Measurements from ENCODE around the gene PNPLA2.

The PNPLA2 gene

GRCh38 chr11:772429-773390 lies 46.0 kb upstream of the PNPLA2 start:
- no peak overlapping the region for H3K9ac ChIP-seq
- no peaks in the 10 kb centered on the region for H3K4me1 ChIP-seq
- no peak overlapping the region for H3K27ac ChIP-seq
- peaks cover 4% of the 10 kb centered on the region for H3K79me2 ChIP-seq
- H3K36me3 ChIP-seq (ENCODE audit: control insufficient read depth, insufficient read depth, low read length) = no peaks in the 10 kb centered on the region
- no peaks in the 10 kb centered on the region for H3K27me3 ChIP-seq (ENCODE audit: control insufficient read depth, insufficient read depth, low read length)
- no peak for TF ChIP-seq CTCF (IDR thresholded peaks at IDR 0.05)
- H3K4me2 ChIP-seq (ENCODE audit: low read length) = no peak overlapping the region
- no peak overlapping the region for H2AFZ ChIP-seq
- no peak overlapping the region for H3K4me3 ChIP-seq (ENCODE audit: low read depth, low read length)
- H3K9me3 ChIP-seq (ENCODE audit: control insufficient read depth, low read length) = no peaks in the 10 kb centered on the region

GRCh38 chr11:773425-773824 lies 45.3 kb upstream of the PNPLA2 start:
- Histone ChIP-seq H3K27me3 (ENCODE audit: control insufficient read depth, insufficient read depth, low read length) (no peaks in the 10 kb centered on the region), H3K9me3 (ENCODE audit: control insufficient read depth, low read length) (no peaks in the 10 kb centered on the region), H2AFZ (no peak overlapping the region), H3K27ac (no peak overlapping the region), H3K36me3 (ENCODE audit: control insufficient read depth, insufficient read depth, low read length) (no peaks in the 10 kb centered on the region), H3K4me3 (ENCODE audit: low read depth, low read length) (no peak overlapping the region), H3K79me2 (peaks cover 4% of the 10 kb centered on the region), H3K4me1 (no peaks in the 10 kb centered on the region), H3K4me2 (ENCODE audit: low read length) (no peak overlapping the region), H3K9ac (no peak overlapping the region)
- TF ChIP-seq CTCF (IDR thresholded peaks at IDR 0.05) = no peak

GRCh38 chr11:773830-774229 lies 44.9 kb upstream of the PNPLA2 start:
- TF ChIP-seq CTCF (IDR thresholded peaks at IDR 0.05) = no peak
- H2AFZ ChIP-seq = no peak overlapping the region
- H3K4me2 ChIP-seq (ENCODE audit: low read length) = no peak overlapping the region
- no peaks in the 10 kb centered on the region for H3K27me3 ChIP-seq (ENCODE audit: control insufficient read depth, insufficient read depth, low read length)
- H3K36me3 ChIP-seq (ENCODE audit: control insufficient read depth, insufficient read depth, low read length) = no peaks in the 10 kb centered on the region
- no peak overlapping the region for H3K27ac ChIP-seq
- no peak overlapping the region for H3K4me3 ChIP-seq (ENCODE audit: low read depth, low read length)
- peaks cover 4% of the 10 kb centered on the region for H3K79me2 ChIP-seq
- H3K9me3 ChIP-seq (ENCODE audit: control insufficient read depth, low read length) = no peaks in the 10 kb centered on the region
- H3K9ac ChIP-seq = no peak overlapping the region
- H3K4me1 ChIP-seq = no peaks in the 10 kb centered on the region

GRCh38 chr11:774873-775592 lies 43.7 kb upstream of the PNPLA2 start:
- Histone ChIP-seq H3K9me3 (ENCODE audit: control insufficient read depth, low read length) (no peaks in the 10 kb centered on the region), H3K27ac (no peak overlapping the region), H2AFZ (no peak overlapping the region), H3K4me3 (ENCODE audit: low read depth, low read length) (no peak overlapping the region), H3K27me3 (ENCODE audit: control insufficient read depth, insufficient read depth, low read length) (no peaks in the 10 kb centered on the region), H3K4me1 (no peaks in the 10 kb centered on the region), H3K4me2 (ENCODE audit: low read length) (no peak overlapping the region), H3K36me3 (ENCODE audit: control insufficient read depth, insufficient read depth, low read length) (no peaks in the 10 kb centered on the region), H3K9ac (no peak overlapping the region), H3K79me2 (peaks cover 4% of the 10 kb centered on the region)
- TF ChIP-seq CTCF (IDR thresholded peaks at IDR 0.05) = no peak
